GM10847 (cell line): ENCODE data around the gene C9orf78.

Source experiments
- POLR2A ChIP-seq: IDR thresholded peaks from 2 replicates; pipeline ENCODE4 v1.6.1; 2011; ENCODE audit not compliant: insufficient read length; ENCODE audit errors: extremely low read depth

C9orf78 gene

DNA sequence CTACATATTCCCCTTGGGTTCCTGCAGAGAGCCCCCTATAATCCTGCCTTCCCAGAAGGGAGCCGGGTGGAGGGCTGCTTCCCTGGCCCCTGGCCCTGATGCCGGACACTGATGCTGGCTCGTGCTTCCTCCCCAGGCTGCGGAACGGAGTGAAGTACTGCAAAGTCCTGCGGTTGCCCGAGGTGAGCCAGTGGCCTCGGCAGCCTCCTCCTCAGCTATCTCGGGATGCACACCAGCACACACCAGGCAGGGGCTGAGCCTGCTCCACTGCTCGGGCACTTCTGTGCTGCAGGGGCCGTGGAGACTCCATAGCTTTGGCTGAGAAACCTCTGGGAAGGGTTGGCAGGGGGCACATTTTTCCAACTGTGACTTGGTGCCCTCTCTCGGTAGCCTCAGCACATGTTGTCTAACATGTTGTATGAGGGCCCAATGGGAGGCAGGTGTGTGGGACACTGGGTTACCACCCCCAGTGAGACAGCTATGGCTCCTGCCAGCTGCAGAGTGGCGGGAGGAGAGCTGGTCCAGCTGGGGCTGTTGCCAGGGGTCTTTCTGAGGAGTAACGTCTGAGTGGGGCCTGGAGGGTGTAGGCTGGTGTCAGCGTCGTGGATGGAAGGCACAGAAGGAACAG is 38.6 kb upstream of the C9orf78 start:
- TF ChIP-seq POLR2A: no peak

GRCh38 chr9:129871046-129871445 is 36.0 kb upstream of the C9orf78 start:
- no peak for TF ChIP-seq POLR2A

DNA sequence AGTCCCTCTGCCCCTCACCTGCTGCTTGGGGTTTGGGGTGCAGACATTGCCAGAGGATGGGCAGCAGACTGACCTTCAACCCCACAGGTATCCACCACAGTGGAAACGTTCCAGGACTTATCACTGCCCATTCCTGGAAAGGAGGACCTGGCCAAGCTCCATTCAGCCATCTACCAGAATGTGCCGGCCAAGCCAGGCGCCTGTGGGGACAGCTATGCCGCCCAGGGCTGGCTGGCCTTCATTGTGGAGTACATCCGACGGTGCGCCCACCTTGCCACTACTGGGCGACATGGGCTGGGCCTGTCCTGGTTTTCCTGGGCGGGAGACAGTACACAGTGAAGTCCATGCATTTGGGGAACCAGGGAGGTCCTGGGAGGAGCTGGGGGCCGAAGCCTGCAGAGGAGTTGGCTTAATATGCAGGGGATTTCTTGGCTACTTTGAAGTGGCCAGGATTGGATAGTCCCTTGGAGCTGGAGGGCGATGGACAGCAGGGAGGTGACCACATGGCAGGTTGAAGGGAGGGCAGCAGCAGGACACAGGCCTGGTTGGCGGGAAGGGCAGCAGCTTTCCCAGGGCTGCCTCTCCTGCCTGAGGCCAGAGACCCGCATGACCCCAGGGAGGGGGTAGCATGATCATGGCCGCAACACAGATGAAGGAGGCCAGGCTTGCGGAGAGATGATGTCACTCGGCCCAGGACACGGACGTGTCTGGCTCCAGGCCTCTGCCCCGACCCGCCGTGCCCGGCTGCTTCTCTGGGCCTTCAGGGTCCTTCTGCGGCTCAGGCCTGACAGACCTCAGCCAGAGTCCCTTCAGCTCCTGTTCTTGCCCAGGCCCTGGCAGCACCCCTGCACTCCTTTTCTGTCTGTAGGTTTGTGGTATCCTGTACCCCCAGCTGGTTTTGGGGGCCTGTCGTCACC is 34.8 kb upstream of the C9orf78 start:
- no peak for TF ChIP-seq POLR2A

GRCh38 chr9:129868872-129869486 is 33.9 kb upstream of the C9orf78 start:
- no peak for TF ChIP-seq POLR2A

DNA sequence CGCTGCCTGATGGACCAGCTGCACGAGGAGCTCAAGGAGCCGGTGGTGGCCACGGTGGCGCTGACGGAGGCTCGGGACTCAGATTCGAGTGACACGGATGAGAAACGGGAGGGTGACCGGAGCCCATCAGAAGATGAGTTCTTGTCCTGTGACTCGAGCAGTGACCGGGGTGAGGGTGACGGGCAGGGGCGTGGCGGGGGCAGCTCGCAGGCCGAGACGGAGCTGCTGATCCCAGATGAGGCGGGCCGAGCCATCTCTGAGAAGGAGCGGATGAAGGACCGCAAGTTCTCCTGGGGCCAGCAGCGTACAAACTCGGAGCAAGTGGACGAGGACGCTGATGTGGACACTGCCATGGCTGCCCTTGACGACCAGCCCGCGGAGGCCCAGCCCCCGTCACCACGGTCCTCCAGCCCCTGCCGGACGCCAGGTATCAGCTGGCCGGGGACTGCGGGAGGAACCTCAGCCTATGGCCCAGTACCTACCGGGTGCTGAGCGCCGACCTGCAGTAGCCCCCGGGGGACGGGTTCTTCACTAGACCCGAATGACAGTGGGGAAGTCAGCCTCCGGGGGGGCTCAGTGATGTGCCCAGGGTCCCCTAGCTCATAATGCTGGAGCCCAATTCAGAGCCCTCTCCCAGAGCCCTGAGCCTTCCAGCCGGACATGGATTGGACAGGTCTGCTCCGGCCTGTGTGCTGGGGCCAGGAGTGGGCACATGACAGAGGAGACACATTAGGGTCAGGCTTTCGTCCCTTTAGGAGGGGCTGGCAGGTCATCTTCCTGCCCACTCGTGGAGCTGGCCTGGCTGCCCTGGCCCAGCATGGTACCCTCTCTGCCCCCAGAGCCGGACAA is 33.2 kb upstream of the C9orf78 start:
- no peak for TF ChIP-seq POLR2A

- TF ChIP-seq POLR2A: no peak
Measured at GRCh38 chr9:129867136-129868022, 32.3 kb upstream of the C9orf78 start.

GRCh38 chr9:129866394-129867135 is 31.5 kb upstream of the C9orf78 start:
- no peak for TF ChIP-seq POLR2A

GRCh38 chr9:129865668-129866320 is 30.7 kb upstream of the C9orf78 start:
- no peak for TF ChIP-seq POLR2A

GRCh38 chr9:129864991-129865647 is 30.0 kb upstream of the C9orf78 start:
- TF ChIP-seq POLR2A: no peak

DNA sequence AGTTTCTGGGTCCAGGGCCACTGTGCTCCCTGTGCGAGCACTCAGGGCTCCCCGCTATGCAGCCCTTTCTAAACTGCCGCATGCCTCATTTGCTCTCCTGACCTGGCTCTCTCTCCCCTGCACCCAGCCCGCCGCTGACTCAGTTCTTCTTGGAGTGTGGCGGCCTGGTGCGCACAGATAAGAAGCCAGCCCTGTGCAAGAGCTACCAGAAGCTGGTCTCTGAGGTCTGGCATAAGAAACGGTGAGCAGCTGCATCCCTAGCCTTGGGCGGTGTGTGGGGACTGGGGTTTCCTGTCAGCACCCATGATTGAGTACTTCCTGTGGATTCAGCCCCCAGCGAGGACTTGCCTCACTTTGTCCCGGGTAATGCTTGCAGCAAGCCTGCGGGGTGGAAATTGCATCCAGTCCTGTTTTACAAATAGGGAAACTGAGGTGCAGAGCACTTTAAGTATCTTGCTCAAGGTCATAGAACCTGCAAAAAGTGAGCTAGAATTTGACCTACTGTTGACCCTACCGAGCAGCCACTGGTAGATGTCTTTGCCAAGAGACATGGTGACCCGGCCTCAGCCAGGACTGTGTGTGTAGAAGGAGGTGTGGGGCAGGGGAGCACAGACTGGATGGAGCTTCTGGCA is 28.1 kb upstream of the C9orf78 start:
- TF ChIP-seq POLR2A: no peak

DNA sequence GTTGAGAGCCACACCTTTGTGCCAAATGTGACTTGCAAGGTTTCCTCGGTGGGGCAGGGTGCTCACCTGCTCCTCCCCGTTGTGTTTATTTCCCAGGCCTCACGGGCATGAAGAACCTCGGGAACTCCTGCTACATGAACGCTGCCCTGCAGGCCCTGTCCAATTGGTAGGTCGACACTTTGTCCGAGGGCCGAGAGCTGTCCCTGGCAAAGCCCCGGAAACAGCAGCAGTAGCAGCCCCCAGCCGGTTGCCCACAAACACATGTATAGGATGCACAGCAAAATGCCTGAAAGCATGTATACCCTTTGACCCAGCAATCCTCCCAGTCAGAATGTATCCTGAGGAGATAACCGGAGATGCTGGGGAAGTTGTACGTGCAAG is 26.4 kb upstream of the C9orf78 start:
- no peak for TF ChIP-seq POLR2A

DNA sequence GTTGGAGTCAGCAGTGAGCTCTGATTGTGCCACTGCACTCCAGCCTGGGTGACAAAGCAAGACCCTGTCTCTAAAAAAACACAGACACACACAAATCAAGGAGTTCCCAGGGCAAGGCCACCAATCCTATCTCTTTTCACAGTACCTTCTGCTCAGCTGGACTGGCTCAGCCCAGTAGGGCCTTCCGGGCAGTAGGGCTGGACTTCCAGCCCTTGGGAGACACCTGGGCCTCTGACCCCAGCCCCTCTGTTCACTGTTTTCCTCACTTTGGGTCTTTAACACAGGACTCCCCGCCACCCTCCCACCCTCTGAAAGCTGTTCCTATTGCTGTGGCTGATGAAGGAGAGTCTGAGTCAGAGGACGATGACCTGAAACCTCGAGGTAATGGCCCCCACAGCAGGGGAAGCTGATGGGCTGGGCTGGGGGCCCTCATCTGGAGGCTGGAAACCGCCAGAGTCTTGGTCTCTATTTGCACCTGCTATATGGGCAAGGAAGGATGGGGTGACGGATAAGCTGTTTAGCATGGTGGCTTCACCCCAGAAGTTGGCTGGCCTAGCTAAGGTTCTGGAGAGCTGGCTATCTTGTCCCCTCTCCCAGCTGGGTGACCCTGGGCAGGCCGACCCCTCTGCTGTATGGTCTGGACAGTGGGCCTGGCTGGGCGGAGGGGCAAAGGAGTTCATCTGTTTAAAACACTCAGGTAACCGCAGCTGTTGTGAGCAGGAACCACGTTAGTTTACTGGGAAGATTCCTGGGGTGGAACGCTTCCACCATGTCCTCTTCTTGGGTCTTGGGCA is 25.8 kb upstream of the C9orf78 start:
- no peak for TF ChIP-seq POLR2A
